ENCODE results near the gene PUS3. TPM values are rescaled to one million over a fixed set of nuclear protein-coding genes. Genes with fewer than 3 reads are reported as not detected.
A peak's percentile ranks its signal among the peaks of the same experiment; 100 is the strongest.

The PUS3 gene, protein sequence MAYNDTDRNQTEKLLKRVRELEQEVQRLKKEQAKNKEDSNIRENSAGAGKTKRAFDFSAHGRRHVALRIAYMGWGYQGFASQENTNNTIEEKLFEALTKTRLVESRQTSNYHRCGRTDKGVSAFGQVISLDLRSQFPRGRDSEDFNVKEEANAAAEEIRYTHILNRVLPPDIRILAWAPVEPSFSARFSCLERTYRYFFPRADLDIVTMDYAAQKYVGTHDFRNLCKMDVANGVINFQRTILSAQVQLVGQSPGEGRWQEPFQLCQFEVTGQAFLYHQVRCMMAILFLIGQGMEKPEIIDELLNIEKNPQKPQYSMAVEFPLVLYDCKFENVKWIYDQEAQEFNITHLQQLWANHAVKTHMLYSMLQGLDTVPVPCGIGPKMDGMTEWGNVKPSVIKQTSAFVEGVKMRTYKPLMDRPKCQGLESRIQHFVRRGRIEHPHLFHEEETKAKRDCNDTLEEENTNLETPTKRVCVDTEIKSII
- total RNA-seq: 10 to 100 TPM in 3 of 4 donors, 1 to 10 TPM in 1; 9.0 to 34.7 (median 17.9) TPM

DNA sequence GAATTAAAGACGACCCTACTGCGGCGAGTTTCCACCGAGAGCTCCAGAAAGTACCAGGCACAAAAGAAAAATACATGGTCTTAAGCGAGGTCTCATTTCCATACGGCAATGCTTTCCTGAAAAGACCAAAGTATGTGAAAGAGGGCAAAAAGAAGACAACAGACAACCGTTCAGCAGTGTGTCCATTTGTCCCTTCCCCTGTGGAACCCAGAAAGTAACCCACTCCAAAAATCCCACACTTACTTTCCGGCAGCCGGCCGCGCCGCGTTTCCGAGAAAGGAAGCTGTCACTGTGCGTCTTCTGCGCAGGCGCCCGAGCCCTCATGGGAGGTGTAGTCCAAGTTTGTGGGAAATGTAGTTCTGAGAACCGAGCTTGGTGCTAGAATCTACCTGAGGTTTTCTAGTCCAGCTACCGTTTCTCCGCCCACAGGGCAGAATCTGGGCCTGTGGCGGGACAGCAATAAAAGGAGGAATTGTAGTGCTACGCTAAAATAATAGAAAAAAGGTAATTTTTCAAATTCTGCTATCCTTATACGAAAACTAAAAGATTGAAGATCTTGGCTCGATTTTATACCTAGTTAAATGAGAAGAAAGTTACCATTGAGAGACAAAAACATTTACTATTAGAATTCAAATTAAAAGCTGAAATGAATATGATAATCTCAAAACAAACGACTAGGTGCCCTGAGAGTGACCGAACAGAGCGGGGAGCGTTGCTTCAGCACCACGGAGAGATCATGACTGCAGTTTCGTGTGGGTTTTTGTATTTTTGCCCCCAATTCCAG, at the start of gene PUS3:
Gene PUS3 (minus strand): TSS at position 280 of the 784 bp plus-strand sequence. CDS start 6,922 bp downstream, outside the sequence.
- 2 to 3% methylated on average over 28 to 31 of the region's 31 CpGs for WGBS, 2 donors
- H3K4me3 ChIP-seq (replicated peaks in 1 of 3): peak within 1 kb of the TSS; percentile 48 to 75 (median 56)

DNA sequence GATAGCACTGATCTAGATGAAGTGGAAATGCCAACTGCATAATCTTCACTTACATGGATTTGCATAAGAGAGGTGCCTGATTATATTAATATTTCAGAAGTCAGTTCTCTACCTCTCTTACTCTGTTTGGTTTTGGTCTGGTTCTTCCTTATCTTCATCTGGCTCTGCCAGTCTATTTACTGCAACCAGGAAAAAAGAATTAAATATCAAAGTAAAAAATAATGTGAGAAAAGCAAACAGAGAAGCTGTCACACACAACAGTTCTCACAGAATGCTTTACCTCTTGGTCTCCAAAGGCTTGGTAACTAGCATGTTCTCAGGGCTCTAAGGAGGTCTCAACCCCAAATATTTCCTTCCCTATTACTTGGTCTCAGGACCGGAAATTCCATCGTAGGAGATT, 49.6 kb upstream of the PUS3 start:
- 72 to 91% methylated on average over 2 of the region's 2 CpGs for WGBS, 2 donors
- H3K27ac ChIP-seq: no peak overlapping the region
- no peak for DNase-seq

More for the DNA sequence above, at the start of gene PUS3:
- intact Hi-C loops (cut with DNase I): no loop called here
- Histone ChIP-seq H3K36me3 (no peaks in the 10 kb centered on the region), H3K4me1 (peaks cover 14 to 23% of the 10 kb centered on the region in 2 donors), H3K9me3 (no peaks in the 10 kb centered on the region), H3K27me3 (no peaks in the 10 kb centered on the region), H3K27ac (peak within 1 kb of the TSS in 2 of 3 donors; percentile 37 to 54)
- DNase-seq: peak; percentile 89 to 94
- peak in 1 of 2 donors; percentile 56 for TF ChIP-seq POLR2A (IDR thresholded peaks at IDR 0.05)
- TF ChIP-seq, protein P1, sequence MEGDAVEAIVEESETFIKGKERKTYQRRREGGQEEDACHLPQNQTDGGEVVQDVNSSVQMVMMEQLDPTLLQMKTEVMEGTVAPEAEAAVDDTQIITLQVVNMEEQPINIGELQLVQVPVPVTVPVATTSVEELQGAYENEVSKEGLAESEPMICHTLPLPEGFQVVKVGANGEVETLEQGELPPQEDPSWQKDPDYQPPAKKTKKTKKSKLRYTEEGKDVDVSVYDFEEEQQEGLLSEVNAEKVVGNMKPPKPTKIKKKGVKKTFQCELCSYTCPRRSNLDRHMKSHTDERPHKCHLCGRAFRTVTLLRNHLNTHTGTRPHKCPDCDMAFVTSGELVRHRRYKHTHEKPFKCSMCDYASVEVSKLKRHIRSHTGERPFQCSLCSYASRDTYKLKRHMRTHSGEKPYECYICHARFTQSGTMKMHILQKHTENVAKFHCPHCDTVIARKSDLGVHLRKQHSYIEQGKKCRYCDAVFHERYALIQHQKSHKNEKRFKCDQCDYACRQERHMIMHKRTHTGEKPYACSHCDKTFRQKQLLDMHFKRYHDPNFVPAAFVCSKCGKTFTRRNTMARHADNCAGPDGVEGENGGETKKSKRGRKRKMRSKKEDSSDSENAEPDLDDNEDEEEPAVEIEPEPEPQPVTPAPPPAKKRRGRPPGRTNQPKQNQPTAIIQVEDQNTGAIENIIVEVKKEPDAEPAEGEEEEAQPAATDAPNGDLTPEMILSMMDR (IDR thresholded peaks at IDR 0.05): no peak

DNA sequence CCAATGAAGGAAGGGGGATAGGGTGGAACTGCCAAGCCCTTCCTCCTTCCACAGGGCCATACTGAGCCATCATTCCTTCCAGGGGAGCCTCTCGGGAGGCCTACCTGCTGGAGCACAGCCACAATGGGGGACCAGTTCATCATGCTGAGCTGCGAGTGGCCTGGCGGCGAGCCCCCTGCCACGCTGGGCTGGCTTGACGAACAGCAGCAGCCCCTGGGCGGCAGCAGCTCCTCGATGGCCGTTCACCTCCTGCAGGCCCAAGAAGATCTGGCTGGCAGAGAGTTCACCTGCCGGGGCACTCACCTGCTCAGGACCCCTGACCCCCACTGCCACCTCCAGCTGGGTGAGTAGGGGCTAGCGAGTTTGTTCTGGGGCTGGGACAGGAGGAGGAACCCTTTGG, 48.7 kb upstream of the PUS3 start:
- intact Hi-C loops (cut with DNase I): no loop called here
- Histone ChIP-seq H3K27me3 (no peaks in the 10 kb centered on the region), H3K9me3 (no peaks in the 10 kb centered on the region), H3K4me3 (replicated peaks in 1 of 3) (no peak overlapping the region), H3K27ac (peak overlapping the region in 2 of 3 donors; percentile 24 to 53), H3K36me3 (peaks cover 0 to 9% of the 10 kb centered on the region in 2 donors), H3K4me1 (peaks cover 0 to 18% of the 10 kb centered on the region in 2 donors)
- 35 to 52% methylated on average over 6 to 11 of the region's 11 CpGs for WGBS, 2 donors
- no peak for DNase-seq
- no peak for TF ChIP-seq POLR2A (IDR thresholded peaks at IDR 0.05)
- TF ChIP-seq, protein P1 (IDR thresholded peaks at IDR 0.05): no peak

More for the DNA sequence above, 49.6 kb upstream of the PUS3 start:
- no peak for TF ChIP-seq POLR2A (IDR thresholded peaks at IDR 0.05)
- TF ChIP-seq, protein P1 (IDR thresholded peaks at IDR 0.05): no peak
- Histone ChIP-seq H3K36me3 (peaks cover 0 to 10% of the 10 kb centered on the region in 2 donors), H3K4me1 (peaks cover 0 to 18% of the 10 kb centered on the region in 2 donors), H3K27me3 (no peaks in the 10 kb centered on the region), H3K9me3 (no peaks in the 10 kb centered on the region), H3K4me3 (replicated peaks in 1 of 3) (no peak overlapping the region)
- intact Hi-C loops (cut with DNase I): no loop called here

DNA sequence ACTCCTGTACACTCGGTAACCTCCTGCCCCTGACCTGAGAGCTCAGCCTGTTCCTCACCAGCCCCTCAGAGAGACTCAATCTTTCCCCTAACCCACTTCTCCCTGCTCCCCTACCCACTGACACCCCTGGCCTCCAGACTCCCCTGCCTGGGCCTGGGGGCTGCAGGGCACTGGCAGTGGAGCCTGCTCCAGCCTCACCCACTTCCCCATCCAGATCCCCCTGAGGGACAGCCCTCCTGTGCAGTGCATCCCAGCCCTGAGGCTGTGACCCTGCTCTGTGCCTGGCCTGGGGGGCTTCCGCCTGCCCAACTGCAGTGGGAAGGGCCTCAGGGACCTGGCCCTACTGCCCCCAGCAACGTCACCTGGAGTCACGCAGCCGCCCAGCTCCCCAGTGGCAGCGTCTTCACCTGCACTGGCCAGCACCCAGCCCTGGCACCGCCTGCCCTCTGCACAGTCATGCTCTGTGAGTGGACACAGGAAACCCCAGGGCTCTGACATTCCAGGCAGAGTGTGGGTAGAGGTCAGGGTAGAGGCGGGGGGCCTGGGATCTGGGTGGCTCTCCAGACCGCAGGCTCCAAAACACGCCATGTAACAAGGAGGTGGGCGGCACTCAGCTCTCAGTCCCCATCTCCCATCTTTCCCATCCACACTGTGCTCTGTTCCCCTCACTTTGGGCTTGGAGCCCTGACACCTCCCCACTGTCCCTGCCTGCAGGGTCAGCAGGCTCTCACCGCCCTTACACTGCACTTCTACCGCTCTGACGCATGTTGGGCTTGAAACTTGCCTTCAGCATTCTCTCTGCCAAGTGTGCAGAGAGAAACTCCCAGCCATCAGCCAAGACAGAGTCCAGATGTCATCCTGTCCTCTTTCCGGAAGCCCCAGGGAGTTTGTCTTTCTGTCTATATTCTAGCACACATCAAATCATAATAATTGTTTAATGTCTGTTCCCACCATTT, 48.0 kb upstream of the PUS3 start:
- Histone ChIP-seq H3K36me3 (peaks cover 0 to under 1% of the 10 kb centered on the region in 2 donors), H3K4me3 (replicated peaks in 1 of 3) (no peak overlapping the region), H3K27ac (peak overlapping the region in 2 of 3 donors; percentile 24 to 53), H3K4me1 (peaks cover 0 to 18% of the 10 kb centered on the region in 2 donors), H3K27me3 (no peaks in the 10 kb centered on the region), H3K9me3 (no peaks in the 10 kb centered on the region)
- intact Hi-C loops (cut with DNase I): no loop called here
- TF ChIP-seq POLR2A (IDR thresholded peaks at IDR 0.05): no peak
- TF ChIP-seq, protein P1 (IDR thresholded peaks at IDR 0.05): no peak
- WGBS, 2 donors: 67 to 84% methylated on average over 13 to 15 of the region's 15 CpGs
- DNase-seq: peak; percentile 59 to 71

Data from thyroid gland (tissue), 4 donors.